Upper lobe of left lung (tissue), 4 donors: ENCODE results near the gene STKLD1.

Source experiments
- CTCF ChIP-seq, 6 experiments: fragments of 450-650 bp in 4 of 6; fragments of 200-600 bp in 2 of 6; sonication (generic) in 2 of 6; IDR thresholded peaks; one replicate each; pipeline ENCODE4 v1.5.1; 2016 to 2019; ENCODE audit warnings: antibody characterized with exemption in 6 of 6
- EP300 ChIP-seq, 4 donors: sonication (generic); formaldehyde crosslinking; IDR thresholded peaks; one replicate each; pipeline ENCODE4 v1.5.1; 2017; ENCODE audit warnings: antibody characterized with exemption in 4 of 4, control low read depth in 2 of 4
- POLR2A ChIP-seq, 4 donors: fragments of 450-650 bp; IDR thresholded peaks; one replicate each; pipeline ENCODE4 v1.5.1; 2016 to 2017; ENCODE audit warnings: antibody characterized with exemption in 4 of 4, mild to moderate bottlenecking in 2 of 4
- POLR2AphosphoS5 ChIP-seq, 2 donors: sonication (generic); formaldehyde crosslinking; IDR thresholded peaks; one replicate each; pipeline ENCODE4 v1.5.1; 2017; ENCODE audit warnings: antibody characterized with exemption in 2 of 2

- TF ChIP-seq POLR2AphosphoS5 (IDR thresholded peaks at IDR 0.05) (no peak), POLR2A (IDR thresholded peaks at IDR 0.05) (no peak), CTCF (IDR thresholded peaks at IDR 0.05) (no peak), EP300 (IDR thresholded peaks at IDR 0.05) (no peak)
Observed at GRCh38 chr9:133348718-133349573, 27.2 kb upstream of the STKLD1 start.
